Measurements from ENCODE around the gene CXXC5. TPM values are rescaled to one million over a fixed set of nuclear protein-coding genes. Genes with fewer than 3 reads are reported as not detected.

CXXC5 gene
- total RNA-seq, 1 donor from 2014 or later = 51.8 TPM

- intact Hi-C loops (cut with DNase I) = no loop called here
- Histone ChIP-seq H3K9me3 (no peaks in the 10 kb centered on the region), H3K4me3 (no peak overlapping the region), H3K36me3 (no peaks in the 10 kb centered on the region), H3K27me3 (no peaks in the 10 kb centered on the region), H3K27ac (peak overlapping the region; percentile 65), H3K4me1 (peaks cover 61% of the 10 kb centered on the region)
- DNase-seq (ENCODE audit: extremely low spot score in 2 of 2) = no peak
- no peak for TF ChIP-seq CTCF (IDR thresholded peaks at IDR 0.05)
- peak in 1 of 2 donors; percentile 27 for TF ChIP-seq POLR2AphosphoS5 (IDR thresholded peaks at IDR 0.05; ENCODE audit: insufficient read depth in 1 of 2, low read depth in 1 of 2)
- no peak for TF ChIP-seq POLR2A (IDR thresholded peaks at IDR 0.05)
Observed at GRCh38 chr5:139642891-139643871, 5.0 kb upstream of the CXXC5 start.

- Histone ChIP-seq H3K4me3 (no peak overlapping the region), H3K36me3 (no peaks in the 10 kb centered on the region), H3K9me3 (no peaks in the 10 kb centered on the region), H3K4me1 (peaks cover 52% of the 10 kb centered on the region), H3K27ac (peak overlapping the region; percentile 65), H3K27me3 (no peaks in the 10 kb centered on the region)
- no peak for DNase-seq (ENCODE audit: extremely low spot score in 2 of 2)
- no peak for TF ChIP-seq CTCF (IDR thresholded peaks at IDR 0.05)
- no peak for TF ChIP-seq POLR2A (IDR thresholded peaks at IDR 0.05)
- no peak for TF ChIP-seq POLR2AphosphoS5 (IDR thresholded peaks at IDR 0.05; ENCODE audit: insufficient read depth in 1 of 2, low read depth in 1 of 2)
- intact Hi-C loops (cut with DNase I) = no loop called here
Observed at GRCh38 chr5:139644001-139644456, 4.1 kb upstream of the CXXC5 start.

GRCh38 chr5:139644646-139645429, 3.3 kb upstream of the CXXC5 start:
- DNase-seq (ENCODE audit: extremely low spot score in 2 of 2) = no peak
- Histone ChIP-seq H3K27ac (no peak overlapping the region), H3K27me3 (no peaks in the 10 kb centered on the region), H3K9me3 (no peaks in the 10 kb centered on the region), H3K36me3 (no peaks in the 10 kb centered on the region), H3K4me1 (peaks cover 51% of the 10 kb centered on the region), H3K4me3 (no peak overlapping the region)
- TF ChIP-seq CTCF (IDR thresholded peaks at IDR 0.05) (no peak), POLR2AphosphoS5 (IDR thresholded peaks at IDR 0.05; ENCODE audit: insufficient read depth in 1 of 2, low read depth in 1 of 2) (no peak), POLR2A (IDR thresholded peaks at IDR 0.05) (no peak)
- intact Hi-C loops (cut with DNase I) = no loop called here

GRCh38 chr5:139645430-139645871, 2.7 kb upstream of the CXXC5 start:
- no peaks in the 10 kb centered on the region for H3K9me3 ChIP-seq
- no peaks in the 10 kb centered on the region for H3K27me3 ChIP-seq
- no peak for DNase-seq (ENCODE audit: extremely low spot score in 2 of 2)
- H3K4me1 ChIP-seq = peaks cover 55% of the 10 kb centered on the region
- intact Hi-C loops (cut with DNase I) = no loop called here
- no peaks in the 10 kb centered on the region for H3K36me3 ChIP-seq
- TF ChIP-seq POLR2A (IDR thresholded peaks at IDR 0.05) (no peak), POLR2AphosphoS5 (IDR thresholded peaks at IDR 0.05; ENCODE audit: insufficient read depth in 1 of 2, low read depth in 1 of 2) (no peak), CTCF (IDR thresholded peaks at IDR 0.05) (no peak)
- no peak overlapping the region for H3K4me3 ChIP-seq
- H3K27ac ChIP-seq = no peak overlapping the region
